ENCODE measurements around the gene PTPRG. TPM values are rescaled to one million over a fixed set of nuclear protein-coding genes. Genes with fewer than 3 reads are reported as not detected.

Gene PTPRG
- total and polyA plus RNA-seq, 2 donors, result 3.9 to 4.1 TPM

DNA sequence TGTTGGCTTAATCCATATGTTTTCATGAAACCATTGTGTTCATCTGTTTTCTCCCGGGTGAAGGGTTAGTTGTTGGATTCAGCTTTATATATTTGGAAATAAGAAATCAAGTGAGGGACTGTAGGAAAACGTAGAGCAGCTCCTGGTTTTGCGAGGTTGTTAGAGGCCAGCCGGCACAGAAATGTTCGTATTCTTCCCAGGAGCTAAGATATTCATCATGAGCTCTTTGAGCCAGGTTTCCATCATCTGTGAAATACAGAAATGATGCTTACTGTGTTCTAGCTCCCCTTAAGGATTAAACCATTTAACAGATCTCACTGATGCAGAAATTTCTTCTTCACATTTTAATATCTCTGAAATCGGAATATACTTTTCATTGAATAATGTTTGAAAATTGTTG lies 235.5 kb downstream of the PTPRG start:
- Histone ChIP-seq H3K36me3 (ENCODE audit: control insufficient read depth in 2 of 2, insufficient read depth in 2 of 2, low read length in 1 of 2) (no peaks in the 10 kb centered on the region), H3K27me3 (ENCODE audit: control insufficient read depth in 2 of 2, insufficient read depth in 1 of 2, low read length in 1 of 2) (no peaks in the 10 kb centered on the region), H3K4me3 (ENCODE audit: low read length in 2 of 2) (no peak overlapping the region), H3K27ac (ENCODE audit: low read depth in 1 of 2, low read length in 1 of 2) (no peak overlapping the region), H3K9me3 (ENCODE audit: control insufficient read depth in 2 of 2, insufficient read depth in 1 of 2, low read length in 1 of 2) (no peaks in the 10 kb centered on the region), H3K4me1 (ENCODE audit: control insufficient read depth in 2 of 2, insufficient read depth in 2 of 2, low read length in 2 of 2) (no peaks in the 10 kb centered on the region)
- 96% methylated on average over 6 of the region's 6 CpGs for whole genome bisulfite sequencing
- DNase-seq (ENCODE audit: low read depth in 6 of 9, low spot score in 9 of 9), result no peak

DNA sequence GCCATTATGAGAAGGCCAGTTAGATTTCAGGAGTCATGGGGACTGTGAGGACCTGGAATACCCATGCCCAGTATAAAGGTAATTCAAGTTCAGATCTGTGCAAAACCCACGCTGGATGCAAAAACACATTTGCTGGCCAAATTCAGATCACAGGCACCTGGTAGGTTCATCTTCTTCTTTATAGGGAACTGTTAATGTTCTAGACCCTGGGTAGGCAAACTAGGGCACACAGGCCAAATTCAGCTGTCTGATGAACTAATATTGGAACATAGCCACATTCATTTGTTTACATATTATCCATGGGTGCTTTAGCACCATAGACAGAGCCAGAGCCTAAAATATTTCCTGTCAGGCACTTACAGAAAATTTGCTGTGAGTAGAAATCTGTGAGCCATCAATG lies 241.4 kb downstream of the PTPRG start:
- 97% methylated on average over 1 of the region's 1 CpG for WGBS
- Histone ChIP-seq H3K27ac (ENCODE audit: low read depth in 1 of 2, low read length in 1 of 2) (no peak overlapping the region), H3K27me3 (ENCODE audit: control insufficient read depth in 2 of 2, insufficient read depth in 1 of 2, low read length in 1 of 2) (no peaks in the 10 kb centered on the region), H3K9me3 (ENCODE audit: control insufficient read depth in 2 of 2, insufficient read depth in 1 of 2, low read length in 1 of 2) (no peaks in the 10 kb centered on the region), H3K36me3 (ENCODE audit: control insufficient read depth in 2 of 2, insufficient read depth in 2 of 2, low read length in 1 of 2) (no peaks in the 10 kb centered on the region), H3K4me1 (ENCODE audit: control insufficient read depth in 2 of 2, insufficient read depth in 2 of 2, low read length in 2 of 2) (no peaks in the 10 kb centered on the region), H3K4me3 (ENCODE audit: low read length in 2 of 2) (no peak overlapping the region)
- DNase-seq (ENCODE audit: low read depth in 6 of 9, low spot score in 9 of 9), result no peak

DNA sequence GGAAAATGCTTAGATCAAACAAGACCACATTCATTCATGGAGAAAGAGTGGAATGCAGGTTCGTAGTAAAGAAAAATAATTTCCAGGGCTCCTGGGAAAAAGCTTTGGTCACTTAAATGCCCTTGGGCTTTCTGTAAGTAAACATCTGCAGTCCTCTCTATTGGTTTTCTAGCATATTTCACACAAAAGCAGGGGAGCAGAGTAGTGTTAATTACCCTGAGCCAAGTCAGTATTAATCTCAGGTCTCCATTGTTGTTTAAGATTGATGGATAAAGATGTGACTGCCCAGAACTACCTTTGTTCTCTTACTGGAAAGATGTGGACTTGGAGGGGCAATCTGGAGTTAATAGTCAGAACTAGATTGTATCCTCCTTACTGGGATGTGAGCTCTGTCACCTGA lies 242.6 kb downstream of the PTPRG start:
- H3K36me3 ChIP-seq (ENCODE audit: control insufficient read depth in 2 of 2, insufficient read depth in 2 of 2, low read length in 1 of 2), result no peaks in the 10 kb centered on the region
- H3K4me3 ChIP-seq (ENCODE audit: low read length in 2 of 2), result no peak overlapping the region
- H3K27ac ChIP-seq (ENCODE audit: low read depth in 1 of 2, low read length in 1 of 2), result no peak overlapping the region
- DNase-seq (ENCODE audit: low read depth in 6 of 9, low spot score in 9 of 9), result no peak
- WGBS, result 94% methylated on average over 1 of the region's 1 CpG
- H3K4me1 ChIP-seq (ENCODE audit: control insufficient read depth in 2 of 2, insufficient read depth in 2 of 2, low read length in 2 of 2), result no peaks in the 10 kb centered on the region
- no peaks in the 10 kb centered on the region for H3K9me3 ChIP-seq (ENCODE audit: control insufficient read depth in 2 of 2, insufficient read depth in 1 of 2, low read length in 1 of 2)
- H3K27me3 ChIP-seq (ENCODE audit: control insufficient read depth in 2 of 2, insufficient read depth in 1 of 2, low read length in 1 of 2), result no peaks in the 10 kb centered on the region

DNA sequence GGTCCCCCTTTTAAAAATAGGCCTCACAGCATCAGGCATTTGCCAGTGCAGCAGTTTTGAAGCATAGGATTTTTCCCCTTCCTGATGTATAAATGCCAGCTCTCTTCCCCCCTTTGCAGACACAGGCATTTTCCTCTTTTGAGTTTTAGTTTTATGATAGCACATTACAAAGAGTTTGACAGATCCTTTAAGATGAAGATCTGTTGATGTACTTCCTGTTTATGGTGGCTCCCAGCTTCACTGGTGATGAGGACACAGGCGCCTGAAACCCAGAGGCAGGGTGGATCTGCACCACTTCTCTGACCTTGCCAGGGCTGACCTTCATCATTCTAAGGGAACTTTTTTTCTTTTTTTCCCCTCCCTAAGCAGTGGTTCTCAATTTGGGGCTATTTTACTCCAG lies 243.4 kb downstream of the PTPRG start:
- WGBS, result 89% methylated on average over 1 of the region's 1 CpG

DNA sequence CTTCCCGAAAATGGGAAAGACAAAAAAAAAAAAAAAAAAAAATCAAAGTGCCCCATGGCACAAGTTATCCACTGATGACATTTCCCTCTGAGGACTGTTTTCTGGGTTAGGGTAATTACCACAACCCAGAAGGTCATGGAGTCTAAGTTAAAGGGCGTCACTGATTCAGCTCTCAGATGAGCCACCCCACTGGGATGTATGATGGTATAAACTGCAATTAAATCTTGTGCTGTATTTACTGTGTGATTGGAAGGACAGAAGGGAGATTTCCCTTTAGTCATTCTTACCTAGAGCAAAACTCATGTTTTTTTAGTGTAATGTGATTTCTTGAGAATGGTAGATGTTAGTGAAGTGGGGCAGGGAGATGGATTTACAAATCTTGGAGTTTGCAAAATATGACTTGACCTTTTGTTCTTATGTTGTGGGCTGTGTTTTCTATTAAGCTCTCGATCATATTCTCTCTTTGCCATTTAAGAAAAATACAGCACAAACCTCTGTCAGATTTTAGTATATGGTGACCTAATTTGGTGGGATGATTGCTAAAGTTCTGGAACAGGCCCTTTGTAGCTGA lies 244.2 kb downstream of the PTPRG start:
- 89% methylated on average over 3 of the region's 3 CpGs for WGBS
- no peaks in the 10 kb centered on the region for H3K4me1 ChIP-seq (ENCODE audit: control insufficient read depth in 2 of 2, insufficient read depth in 2 of 2, low read length in 2 of 2)
- H3K27me3 ChIP-seq (ENCODE audit: control insufficient read depth in 2 of 2, insufficient read depth in 1 of 2, low read length in 1 of 2), result no peaks in the 10 kb centered on the region
- H3K9me3 ChIP-seq (ENCODE audit: control insufficient read depth in 2 of 2, insufficient read depth in 1 of 2, low read length in 1 of 2), result no peaks in the 10 kb centered on the region
- H3K36me3 ChIP-seq (ENCODE audit: control insufficient read depth in 2 of 2, insufficient read depth in 2 of 2, low read length in 1 of 2), result no peaks in the 10 kb centered on the region
- no peak for DNase-seq (ENCODE audit: low read depth in 6 of 9, low spot score in 9 of 9)
- H3K4me3 ChIP-seq (ENCODE audit: low read length in 2 of 2), result no peak overlapping the region
- no peak overlapping the region for H3K27ac ChIP-seq (ENCODE audit: low read depth in 1 of 2, low read length in 1 of 2)

More for the DNA sequence above, 243.4 kb downstream of the PTPRG start:
- no peaks in the 10 kb centered on the region for H3K36me3 ChIP-seq (ENCODE audit: control insufficient read depth in 2 of 2, insufficient read depth in 2 of 2, low read length in 1 of 2)
- peak overlapping the region in 1 of 2 donors; percentile 4 for H3K27ac ChIP-seq (ENCODE audit: low read depth in 1 of 2, low read length in 1 of 2)
- H3K4me1 ChIP-seq (ENCODE audit: control insufficient read depth in 2 of 2, insufficient read depth in 2 of 2, low read length in 2 of 2), result no peaks in the 10 kb centered on the region
- H3K4me3 ChIP-seq (ENCODE audit: low read length in 2 of 2), result no peak overlapping the region
- H3K27me3 ChIP-seq (ENCODE audit: control insufficient read depth in 2 of 2, insufficient read depth in 1 of 2, low read length in 1 of 2), result no peaks in the 10 kb centered on the region
- no peak for DNase-seq (ENCODE audit: low read depth in 6 of 9, low spot score in 9 of 9)
- no peaks in the 10 kb centered on the region for H3K9me3 ChIP-seq (ENCODE audit: control insufficient read depth in 2 of 2, insufficient read depth in 1 of 2, low read length in 1 of 2)

DNA sequence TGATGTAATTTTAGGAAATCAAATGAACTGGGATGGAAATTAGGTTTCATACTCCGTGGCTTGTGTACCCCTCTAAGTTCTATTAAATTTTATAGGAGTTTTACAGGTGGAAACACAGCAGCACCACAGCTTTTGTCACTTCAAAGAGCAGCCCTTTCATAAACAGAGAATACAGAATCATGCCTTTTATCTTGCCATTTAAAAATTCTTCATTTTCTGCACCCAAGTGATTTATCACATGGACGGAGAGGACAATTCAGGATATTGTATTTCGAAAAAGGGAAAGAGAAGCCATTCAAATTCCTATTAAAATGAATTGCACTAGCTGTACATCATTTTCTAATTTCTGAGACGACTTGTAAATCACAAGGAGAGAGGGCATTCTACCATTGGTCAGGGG lies 245.4 kb downstream of the PTPRG start:
- 90% methylated on average over 4 of the region's 4 CpGs for WGBS

DNA sequence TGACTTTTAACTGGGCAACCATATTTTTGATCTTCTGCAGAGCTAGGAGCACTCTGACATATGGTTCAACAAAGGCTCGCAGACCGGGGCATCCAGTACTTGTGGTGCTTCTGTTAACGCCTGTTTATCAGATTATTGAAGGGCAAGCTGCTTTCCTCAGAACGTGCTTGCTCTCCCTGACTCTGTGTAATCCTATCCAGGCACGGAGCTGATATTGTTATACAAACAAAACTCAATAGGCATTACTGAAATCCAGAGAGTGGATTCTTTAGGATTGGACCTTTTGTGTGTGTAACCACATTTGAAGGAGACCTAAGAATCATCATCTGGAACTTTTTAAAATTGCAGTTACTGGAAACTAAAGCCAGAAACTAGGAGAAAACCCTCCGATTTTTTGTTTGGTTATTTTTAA lies 246.5 kb downstream of the PTPRG start:
- Histone ChIP-seq H3K36me3 (ENCODE audit: control insufficient read depth in 2 of 2, insufficient read depth in 2 of 2, low read length in 1 of 2) (no peaks in the 10 kb centered on the region), H3K4me3 (ENCODE audit: low read length in 2 of 2) (no peak overlapping the region), H3K27ac (ENCODE audit: low read depth in 1 of 2, low read length in 1 of 2) (no peak overlapping the region), H3K4me1 (ENCODE audit: control insufficient read depth in 2 of 2, insufficient read depth in 2 of 2, low read length in 2 of 2) (no peaks in the 10 kb centered on the region), H3K9me3 (ENCODE audit: control insufficient read depth in 2 of 2, insufficient read depth in 1 of 2, low read length in 1 of 2) (no peaks in the 10 kb centered on the region), H3K27me3 (ENCODE audit: control insufficient read depth in 2 of 2, insufficient read depth in 1 of 2, low read length in 1 of 2) (no peaks in the 10 kb centered on the region)
- DNase-seq (ENCODE audit: low read depth in 6 of 9, low spot score in 9 of 9), result no peak
- 83% methylated on average over 6 of the region's 6 CpGs for WGBS

More for the DNA sequence above, 245.4 kb downstream of the PTPRG start:
- Histone ChIP-seq H3K4me1 (ENCODE audit: control insufficient read depth in 2 of 2, insufficient read depth in 2 of 2, low read length in 2 of 2) (no peaks in the 10 kb centered on the region), H3K9me3 (ENCODE audit: control insufficient read depth in 2 of 2, insufficient read depth in 1 of 2, low read length in 1 of 2) (no peaks in the 10 kb centered on the region), H3K27me3 (ENCODE audit: control insufficient read depth in 2 of 2, insufficient read depth in 1 of 2, low read length in 1 of 2) (no peaks in the 10 kb centered on the region), H3K4me3 (ENCODE audit: low read length in 2 of 2) (no peak overlapping the region), H3K27ac (ENCODE audit: low read depth in 1 of 2, low read length in 1 of 2) (no peak overlapping the region), H3K36me3 (ENCODE audit: control insufficient read depth in 2 of 2, insufficient read depth in 2 of 2, low read length in 1 of 2) (no peaks in the 10 kb centered on the region)
- DNase-seq (ENCODE audit: low read depth in 6 of 9, low spot score in 9 of 9), result no peak

DNA sequence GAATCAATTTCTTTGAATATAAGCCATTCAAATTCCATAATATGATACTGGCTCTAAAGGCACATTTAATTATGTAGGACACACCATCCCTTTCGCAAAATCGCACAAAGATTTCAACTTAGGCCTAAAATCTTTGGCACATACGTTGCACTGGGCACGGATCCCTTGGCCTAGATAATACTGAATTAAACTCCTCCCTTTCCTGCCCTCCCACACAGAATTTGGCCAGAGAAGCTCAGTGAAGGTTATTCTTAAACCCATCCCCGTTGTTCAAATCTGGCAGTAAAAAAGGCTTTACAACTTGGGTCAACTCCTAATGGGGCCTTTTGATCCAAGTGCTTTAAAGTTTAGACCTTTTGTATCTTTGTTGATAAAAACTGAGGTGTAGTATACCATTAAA lies 247.2 kb downstream of the PTPRG start:
- no peak overlapping the region for H3K27ac ChIP-seq (ENCODE audit: low read depth in 1 of 2, low read length in 1 of 2)
- H3K27me3 ChIP-seq (ENCODE audit: control insufficient read depth in 2 of 2, insufficient read depth in 1 of 2, low read length in 1 of 2), result no peaks in the 10 kb centered on the region
- DNase-seq (ENCODE audit: low read depth in 6 of 9, low spot score in 9 of 9), result no peak
- H3K36me3 ChIP-seq (ENCODE audit: control insufficient read depth in 2 of 2, insufficient read depth in 2 of 2, low read length in 1 of 2), result no peaks in the 10 kb centered on the region
- no peaks in the 10 kb centered on the region for H3K4me1 ChIP-seq (ENCODE audit: control insufficient read depth in 2 of 2, insufficient read depth in 2 of 2, low read length in 2 of 2)
- H3K9me3 ChIP-seq (ENCODE audit: control insufficient read depth in 2 of 2, insufficient read depth in 1 of 2, low read length in 1 of 2), result no peaks in the 10 kb centered on the region
- 89% methylated on average over 5 of the region's 5 CpGs for WGBS
- H3K4me3 ChIP-seq (ENCODE audit: low read length in 2 of 2), result no peak overlapping the region

DNA sequence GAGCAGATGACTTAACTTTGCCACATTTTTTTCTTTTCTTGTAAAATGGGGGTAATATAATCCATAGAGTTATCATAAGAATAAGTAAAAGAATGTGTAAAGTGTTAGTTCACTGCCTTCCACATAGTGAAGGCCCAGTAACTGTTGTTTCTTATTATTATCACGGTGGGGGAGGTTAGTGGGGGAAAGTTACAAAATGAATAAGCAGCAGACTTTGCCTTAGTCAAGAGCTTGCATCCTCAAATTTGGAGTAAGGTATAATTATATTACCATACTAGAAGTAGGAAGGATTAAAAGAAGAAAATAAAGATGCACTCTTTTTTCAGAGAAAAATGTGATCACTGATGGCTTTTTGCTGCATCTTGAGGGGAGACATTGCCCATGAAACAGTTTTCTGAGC lies 247.6 kb downstream of the PTPRG start:
- Histone ChIP-seq H3K27me3 (ENCODE audit: control insufficient read depth in 2 of 2, insufficient read depth in 1 of 2, low read length in 1 of 2) (no peaks in the 10 kb centered on the region), H3K9me3 (ENCODE audit: control insufficient read depth in 2 of 2, insufficient read depth in 1 of 2, low read length in 1 of 2) (no peaks in the 10 kb centered on the region), H3K4me1 (ENCODE audit: control insufficient read depth in 2 of 2, insufficient read depth in 2 of 2, low read length in 2 of 2) (no peaks in the 10 kb centered on the region), H3K27ac (ENCODE audit: low read depth in 1 of 2, low read length in 1 of 2) (no peak overlapping the region), H3K4me3 (ENCODE audit: low read length in 2 of 2) (no peak overlapping the region), H3K36me3 (ENCODE audit: control insufficient read depth in 2 of 2, insufficient read depth in 2 of 2, low read length in 1 of 2) (no peaks in the 10 kb centered on the region)
- DNase-seq (ENCODE audit: low read depth in 6 of 9, low spot score in 9 of 9), result no peak
- WGBS, result 88% methylated on average over 1 of the region's 1 CpG

DNA sequence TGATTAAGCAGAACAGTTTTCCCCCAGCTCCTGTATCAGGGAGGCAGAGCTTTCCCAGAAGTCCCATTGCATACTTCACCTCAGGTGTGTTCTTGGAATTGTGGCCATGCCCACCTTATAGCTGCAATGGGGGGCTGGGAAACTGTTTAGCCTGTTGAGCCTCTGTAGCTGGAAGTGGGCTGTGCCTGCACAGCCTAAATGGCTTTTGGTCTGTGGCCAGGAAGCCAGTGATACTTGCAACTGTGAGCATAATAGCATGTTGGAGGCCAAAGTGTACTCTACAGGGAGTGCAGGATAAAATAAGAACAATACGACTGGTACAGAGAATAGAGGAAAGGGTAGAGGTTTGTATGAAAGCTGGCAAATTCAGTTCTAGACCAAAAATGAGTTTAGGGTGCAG lies 248.5 kb downstream of the PTPRG start:
- no peaks in the 10 kb centered on the region for H3K9me3 ChIP-seq (ENCODE audit: control insufficient read depth in 2 of 2, insufficient read depth in 1 of 2, low read length in 1 of 2)
- H3K36me3 ChIP-seq (ENCODE audit: control insufficient read depth in 2 of 2, insufficient read depth in 2 of 2, low read length in 1 of 2), result no peaks in the 10 kb centered on the region
- H3K27ac ChIP-seq (ENCODE audit: low read depth in 1 of 2, low read length in 1 of 2), result no peak overlapping the region
- DNase-seq (ENCODE audit: low read depth in 6 of 9, low spot score in 9 of 9), result no peak
- no peaks in the 10 kb centered on the region for H3K4me1 ChIP-seq (ENCODE audit: control insufficient read depth in 2 of 2, insufficient read depth in 2 of 2, low read length in 2 of 2)
- WGBS, result 86% methylated on average over 1 of the region's 1 CpG
- no peaks in the 10 kb centered on the region for H3K27me3 ChIP-seq (ENCODE audit: control insufficient read depth in 2 of 2, insufficient read depth in 1 of 2, low read length in 1 of 2)
- H3K4me3 ChIP-seq (ENCODE audit: low read length in 2 of 2), result no peak overlapping the region
